GM18907 (cell line): ENCODE data around the gene MAP3K5.
"Not testable (repeated sequence)": the region's sequence is repeated elsewhere in the genome, so short reads cannot be mapped to it uniquely, and the experiment has no call there.

ENCODE experiments used
- ATAC-seq: cut with Tn5 transposase; IDR thresholded peaks from one replicate; pipeline ENCODE4 v1.9.1; 2021; ENCODE audit warnings: mild to moderate bottlenecking, moderate library complexity; ENCODE audit not compliant: unreplicated experiment

MAP3K5 gene

DNA sequence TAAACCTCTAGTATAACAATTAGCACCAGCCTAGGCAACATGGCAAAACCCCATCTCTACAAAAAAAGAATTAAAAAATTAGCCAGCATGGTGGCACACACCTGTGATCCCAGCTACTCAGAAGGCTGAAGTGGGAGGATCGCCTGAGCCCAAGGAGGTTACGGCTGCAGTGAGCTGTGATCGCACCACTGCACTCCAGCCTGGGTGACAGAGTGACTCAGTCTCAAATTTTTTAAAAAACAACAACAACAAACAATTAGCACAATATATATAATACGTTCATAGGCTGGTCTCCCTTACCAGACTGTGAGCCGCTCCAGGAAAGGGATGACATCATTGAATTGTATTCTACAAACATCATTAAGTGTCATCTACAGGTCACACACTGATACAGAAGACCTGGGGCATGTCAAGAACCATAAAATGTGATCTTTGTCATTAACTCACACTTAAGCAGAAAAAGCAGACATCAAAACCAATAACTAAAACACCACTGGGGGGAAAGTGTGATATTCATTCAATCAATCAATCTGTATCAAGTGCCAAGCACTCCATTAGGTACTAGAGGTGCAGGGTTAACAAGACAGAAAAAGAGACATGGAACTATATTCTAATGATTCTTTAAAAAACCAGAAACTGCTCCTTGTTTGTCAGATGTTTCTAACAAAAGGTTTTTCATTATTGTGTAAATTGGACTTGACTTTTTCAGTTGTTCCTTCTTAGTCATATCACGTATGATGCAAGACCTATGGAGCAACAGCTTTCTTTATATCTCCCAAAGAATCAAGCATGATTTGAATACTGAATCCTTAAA, 17.8 kb downstream of the MAP3K5 start:
- no peak for ATAC-seq

DNA sequence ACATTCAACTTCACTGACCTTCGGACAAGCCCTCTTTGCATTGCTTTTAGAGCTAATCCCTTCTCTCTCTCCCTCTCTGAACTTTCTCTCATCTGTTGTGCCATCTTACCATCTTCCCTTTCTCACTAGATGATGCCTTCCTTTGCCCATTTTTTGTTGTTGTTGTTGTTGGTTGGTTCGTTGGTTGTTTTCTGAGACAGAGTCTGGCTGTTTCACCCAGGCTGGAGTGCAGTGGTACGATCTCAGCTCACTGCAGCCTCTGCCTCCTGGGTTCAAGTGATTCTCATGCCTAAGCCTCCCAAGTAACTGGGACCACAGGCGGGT, 18.8 kb downstream of the MAP3K5 start:
- no peak for ATAC-seq

GRCh38 chr6:136772685-136773472, 19.4 kb downstream of the MAP3K5 start:
- ATAC-seq: peak; percentile 67

- no peak for ATAC-seq
Measured at GRCh38 chr6:136771306-136771705, 21.0 kb downstream of the MAP3K5 start.

DNA sequence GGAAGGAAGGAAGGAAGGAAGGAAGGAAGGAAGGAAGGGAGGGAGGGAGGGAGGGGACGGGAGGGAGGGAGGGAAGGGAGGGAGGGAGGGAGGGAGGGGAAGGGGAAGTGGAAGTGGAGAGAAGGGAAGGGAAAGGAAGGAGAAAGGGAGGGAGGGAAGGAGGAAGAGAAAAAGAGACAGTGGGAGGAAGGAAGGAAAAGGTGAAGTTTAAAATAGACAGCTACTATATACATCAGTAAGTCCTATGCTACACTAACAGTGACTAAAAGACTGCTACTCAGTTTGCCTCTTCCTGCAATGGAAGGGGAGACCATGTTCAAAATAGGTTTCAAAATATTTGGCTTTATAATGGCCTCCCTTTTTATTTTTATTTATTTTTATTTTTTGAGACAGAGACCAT, 22.5 kb downstream of the MAP3K5 start:
- no peak for ATAC-seq

GRCh38 chr6:136769124-136769523, 23.2 kb downstream of the MAP3K5 start:
- ATAC-seq: no peak

- ATAC-seq: no peak
Measured at GRCh38 chr6:136767570-136768309, 24.5 kb downstream of the MAP3K5 start.

DNA sequence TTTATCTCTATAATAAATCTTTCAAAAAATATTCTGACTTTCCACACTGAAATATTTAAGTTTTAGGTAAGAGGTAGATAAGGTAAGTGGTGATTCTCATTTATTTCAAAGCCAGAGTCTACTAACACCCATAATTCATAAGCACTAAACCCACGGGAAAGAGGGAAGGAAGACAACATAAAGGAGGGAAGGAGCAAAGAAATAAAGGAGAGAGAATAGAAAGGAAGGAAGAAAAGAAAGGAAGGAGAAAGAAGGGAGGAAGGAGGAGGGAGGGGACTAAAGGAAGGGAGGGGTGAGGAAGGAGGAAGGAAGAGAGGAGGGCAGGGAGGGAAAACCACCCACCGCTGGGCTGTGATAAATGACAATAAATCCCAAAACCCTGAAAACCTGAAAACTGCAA, 25.2 kb downstream of the MAP3K5 start:
- no peak for ATAC-seq

- no peak for ATAC-seq
Measured at GRCh38 chr6:136766274-136766673, 26.0 kb downstream of the MAP3K5 start.

- peak; percentile 48 for ATAC-seq
Measured at GRCh38 chr6:136764517-136764993, 27.7 kb downstream of the MAP3K5 start.

DNA sequence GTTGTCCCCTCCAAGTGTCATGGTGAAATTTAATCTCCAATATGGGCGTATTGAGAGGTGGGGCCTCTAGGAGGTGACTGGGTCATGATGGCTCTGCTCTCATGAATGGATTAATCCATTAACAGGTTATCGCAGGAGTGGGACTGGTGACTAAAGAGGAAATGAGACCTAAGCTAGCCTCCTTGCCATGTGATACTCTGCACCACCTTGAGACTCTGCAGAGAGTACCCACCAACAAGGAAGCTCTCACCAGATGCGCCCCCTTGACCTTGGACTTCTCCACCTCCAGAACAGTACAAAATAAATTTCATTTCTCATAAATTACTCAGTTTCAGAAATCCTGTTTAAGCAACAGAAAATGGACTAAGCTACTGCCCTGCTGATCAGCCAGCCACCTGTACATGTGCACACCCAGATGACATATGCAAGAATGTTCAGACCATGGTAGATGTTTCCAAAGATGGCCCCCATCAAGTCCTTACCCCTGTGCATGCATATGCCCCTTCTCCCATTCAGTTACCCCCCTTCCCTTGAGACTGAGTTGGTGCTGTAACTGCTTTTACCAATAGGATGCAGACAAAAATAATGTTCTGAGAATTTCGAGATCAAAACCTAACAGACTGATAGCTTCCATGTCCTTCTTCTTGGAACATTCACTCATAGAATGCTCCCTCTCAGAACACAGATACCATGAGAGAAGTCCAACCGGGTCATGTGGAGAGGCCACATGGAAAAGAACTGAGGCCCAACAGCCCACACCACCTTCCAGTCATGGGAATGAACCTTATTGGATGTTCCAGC, 28.4 kb downstream of the MAP3K5 start:
- ATAC-seq: peak; percentile 46

- no peak for ATAC-seq
Measured at GRCh38 chr6:136763255-136763654, 29.0 kb downstream of the MAP3K5 start.

GRCh38 chr6:136762022-136762975, 30.0 kb downstream of the MAP3K5 start:
- no peak for ATAC-seq

DNA sequence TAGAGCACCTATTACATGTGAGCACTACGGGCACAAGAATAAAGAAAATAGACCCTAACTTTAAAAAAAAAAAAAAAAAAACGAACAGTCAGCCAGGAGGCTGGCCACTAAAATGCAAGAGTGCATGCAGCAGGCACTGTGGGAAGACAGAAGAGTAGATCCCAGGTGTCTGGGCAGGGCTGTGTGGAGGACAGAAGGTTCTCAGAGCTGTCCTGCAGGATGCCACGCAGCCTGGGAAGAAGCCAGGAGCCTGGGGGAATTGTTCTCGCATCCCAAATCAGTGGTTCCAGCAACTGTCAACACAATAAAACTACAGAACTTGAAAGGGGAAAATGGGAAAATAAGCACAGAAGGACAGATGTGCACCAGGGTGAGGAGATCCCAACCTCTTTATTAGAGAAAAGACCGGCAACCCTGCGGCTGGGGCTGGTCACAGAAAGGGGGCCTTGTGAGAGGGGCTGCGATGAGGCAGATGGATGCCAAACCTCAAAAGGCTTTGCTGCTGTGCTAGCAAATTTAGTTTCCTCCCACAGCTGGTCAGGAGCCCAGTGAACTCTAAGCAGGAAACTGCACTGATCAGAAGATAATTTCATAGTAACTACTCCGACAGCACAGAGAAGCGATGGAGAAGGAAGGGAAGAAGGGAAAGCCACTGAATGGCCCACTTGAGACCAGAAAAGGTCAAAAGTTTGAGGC, 30.9 kb downstream of the MAP3K5 start:
- no peak for ATAC-seq

GRCh38 chr6:136760781-136761180, 31.5 kb downstream of the MAP3K5 start:
- ATAC-seq: not testable (repeated sequence)

GRCh38 chr6:136757150-136757549, 35.1 kb downstream of the MAP3K5 start:
- no peak for ATAC-seq

- ATAC-seq: no peak
Measured at GRCh38 chr6:136754820-136755219, 37.5 kb downstream of the MAP3K5 start.

GRCh38 chr6:136753624-136754023, 38.7 kb downstream of the MAP3K5 start:
- ATAC-seq: no peak

DNA sequence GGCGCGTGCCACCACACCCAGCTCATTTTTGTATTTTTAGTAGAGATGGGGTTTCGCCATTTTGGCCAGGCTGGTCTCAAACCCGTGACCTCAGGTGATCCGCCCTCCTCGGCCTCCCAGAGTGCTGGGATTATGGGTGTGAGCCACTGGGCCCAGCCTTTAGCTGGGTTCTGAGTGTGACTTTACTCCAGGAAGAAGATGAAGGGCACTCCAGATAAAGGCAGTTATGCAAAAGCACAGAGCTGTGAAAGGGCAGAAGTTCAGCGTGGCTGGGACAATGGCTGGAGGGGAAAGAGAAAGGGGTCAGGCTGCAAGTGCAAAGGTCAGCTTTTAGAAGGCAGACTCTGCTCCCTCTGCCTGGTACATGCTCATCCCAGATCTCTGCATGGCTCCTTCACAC, 39.7 kb downstream of the MAP3K5 start:
- ATAC-seq: no peak
